ENCODE measurements around the gene ATP8B4. TPM values are rescaled to one million over a fixed set of nuclear protein-coding genes. Genes with fewer than 3 reads are reported as not detected.
A peak's percentile ranks its signal among the peaks of the same experiment; 100 is the strongest.

The ATP8B4 gene
- total RNA-seq, 4 donors from 2014 or later, result 2.2 to 9.5 (median 3.0) TPM

- WGBS, result 59% methylated on average over 2 of the region's 2 CpGs
- H3K9me3 ChIP-seq, result no peaks in the 10 kb centered on the region
- H3K4me1 ChIP-seq, result peaks cover 33% of the 10 kb centered on the region
- no peaks in the 10 kb centered on the region for H3K27me3 ChIP-seq
- H3K27ac ChIP-seq, result peak overlapping the region; percentile 66
- TF ChIP-seq POLR2A (IDR thresholded peaks at IDR 0.05) (no peak), POLR2AphosphoS5 (IDR thresholded peaks at IDR 0.05) (no peak), EP300 (IDR thresholded peaks at IDR 0.05) (no peak), CTCF (IDR thresholded peaks at IDR 0.05) (no peak)
- no peak for DNase-seq (ENCODE audit: low spot score in 2 of 2)
- no peak overlapping the region for H3K4me3 ChIP-seq
- no peaks in the 10 kb centered on the region for H3K36me3 ChIP-seq
These were observed 216.9 kb downstream of the ATP8B4 start for GRCh38 chr15:49901996-49902684.

- Histone ChIP-seq H3K36me3 (no peaks in the 10 kb centered on the region), H3K27ac (peak overlapping the region; percentile 66), H3K4me3 (no peak overlapping the region), H3K27me3 (no peaks in the 10 kb centered on the region), H3K4me1 (peaks cover 33% of the 10 kb centered on the region), H3K9me3 (no peaks in the 10 kb centered on the region)
- no peak for DNase-seq (ENCODE audit: low spot score in 2 of 2)
- TF ChIP-seq EP300 (IDR thresholded peaks at IDR 0.05) (no peak), POLR2AphosphoS5 (IDR thresholded peaks at IDR 0.05) (no peak), POLR2A (IDR thresholded peaks at IDR 0.05) (no peak), CTCF (IDR thresholded peaks at IDR 0.05) (no peak)
- WGBS, result 62% methylated on average over 1 of the region's 1 CpG
These were observed 217.7 kb downstream of the ATP8B4 start for GRCh38 chr15:49901321-49901720.

- Histone ChIP-seq H3K27me3 (no peaks in the 10 kb centered on the region), H3K4me3 (no peak overlapping the region), H3K4me1 (peaks cover 33% of the 10 kb centered on the region), H3K27ac (peak overlapping the region; percentile 66), H3K36me3 (no peaks in the 10 kb centered on the region), H3K9me3 (no peaks in the 10 kb centered on the region)
- DNase-seq (ENCODE audit: low spot score in 2 of 2), result no peak
- TF ChIP-seq CTCF (IDR thresholded peaks at IDR 0.05), result no peak
- no peak for TF ChIP-seq EP300 (IDR thresholded peaks at IDR 0.05)
- TF ChIP-seq POLR2AphosphoS5 (IDR thresholded peaks at IDR 0.05), result no peak
- no peak for TF ChIP-seq POLR2A (IDR thresholded peaks at IDR 0.05)
- 80% methylated on average over 1 of the region's 1 CpG for WGBS
These were observed 218.2 kb downstream of the ATP8B4 start for GRCh38 chr15:49900903-49901235.

DNA sequence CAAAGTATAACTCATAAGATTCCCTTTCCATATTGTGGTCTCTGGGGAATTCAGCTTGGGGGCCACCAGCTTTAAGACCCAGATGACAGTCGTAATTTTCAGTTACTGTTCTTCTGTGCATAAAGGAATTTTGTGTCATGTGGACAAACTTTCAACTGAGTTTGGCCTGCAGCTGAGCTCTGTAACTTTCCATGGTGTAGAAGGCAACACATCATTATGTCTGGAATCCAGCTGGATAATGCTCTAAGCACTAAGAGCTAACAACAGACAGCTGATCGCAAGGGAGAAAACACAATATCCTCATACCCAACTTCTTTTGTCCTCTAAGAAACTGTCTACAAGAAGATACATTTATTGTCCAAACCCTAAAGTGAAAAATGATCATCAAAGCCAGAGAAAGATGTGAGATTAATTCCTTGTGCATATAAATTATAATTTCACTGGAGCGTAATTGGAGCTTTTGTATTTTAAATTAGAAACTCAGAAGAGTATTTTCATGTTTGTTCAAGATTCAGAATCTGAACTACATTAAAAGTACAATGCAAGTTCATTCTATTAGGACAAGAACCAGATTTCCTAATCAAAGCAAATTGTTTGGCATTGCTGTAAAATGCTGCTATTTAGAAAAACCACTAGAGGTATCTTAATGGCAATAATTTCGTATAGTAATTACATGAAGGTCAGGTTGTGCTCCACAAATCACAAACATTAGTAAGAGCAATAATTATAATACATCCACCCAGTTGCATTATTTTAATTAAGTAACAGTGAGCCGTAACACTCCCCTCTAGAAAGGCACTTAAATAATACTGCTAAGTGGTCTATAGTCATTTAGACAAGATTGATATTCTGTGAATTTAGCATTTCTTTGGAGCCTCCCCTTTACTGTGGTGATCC is 218.8 kb downstream of the ATP8B4 start:
- Histone ChIP-seq H3K36me3 (no peaks in the 10 kb centered on the region), H3K27me3 (no peaks in the 10 kb centered on the region), H3K27ac (peak overlapping the region; percentile 66), H3K9me3 (no peaks in the 10 kb centered on the region), H3K4me3 (no peak overlapping the region), H3K4me1 (peaks cover 33% of the 10 kb centered on the region)
- 49% methylated on average over 5 of the region's 5 CpGs for WGBS
- DNase-seq (ENCODE audit: low spot score in 2 of 2), result no peak
- TF ChIP-seq EP300 (IDR thresholded peaks at IDR 0.05) (no peak), POLR2A (IDR thresholded peaks at IDR 0.05) (no peak), POLR2AphosphoS5 (IDR thresholded peaks at IDR 0.05) (no peak), CTCF (IDR thresholded peaks at IDR 0.05) (no peak)
